GM23338 (cell line): ENCODE measurements around the gene EXTL1.
A peak's percentile ranks its signal among the peaks of the same experiment; 100 is the strongest.

ENCODE experiments used
- CREB1 ChIP-seq: fragments of 250-450 bp; sonication (Bioruptor Pico); IDR thresholded peaks from 2 replicates; pipeline ENCODE4 v1.5.0; 2020; ENCODE audit warnings: low read depth, mild to moderate bottlenecking, moderate library complexity
- EZH2 ChIP-seq: fragments of 200-600 bp; sonication (generic); IDR thresholded peaks from one replicate; pipeline ENCODE4 v1.8.0; 2017; ENCODE audit warnings: antibody characterized with exemption, mild to moderate bottlenecking, low read depth; ENCODE audit not compliant: unreplicated experiment
- EZH2phosphoT487 ChIP-seq: fragments of 200-600 bp; sonication (generic); IDR thresholded peaks from one replicate; pipeline ENCODE4 v1.8.1; 2018; ENCODE audit warnings: antibody characterized with exemption; ENCODE audit not compliant: unreplicated experiment
- JUNB ChIP-seq: IDR thresholded peaks from one replicate; pipeline ENCODE4 v1.6.1; 2016; ENCODE audit warnings: antibody characterized with exemption; ENCODE audit not compliant: unreplicated experiment
- NANOG ChIP-seq: IDR thresholded peaks from 2 replicates; pipeline ENCODE4 v1.6.1; 2016; ENCODE audit warnings: antibody characterized with exemption, borderline replicate concordance
- POLR2AphosphoS5 ChIP-seq: IDR thresholded peaks from 2 replicates; pipeline ENCODE4 v1.6.1; 2016; ENCODE audit warnings: antibody characterized with exemption, low read depth
- TF ChIP-seq, protein P1 (sequence below), 2 experiments: fragments of 200-600 bp in 1 of 2; sonication (generic) in 1 of 2; conservative IDR thresholded peaks; 2 replicates each; pipeline versions ENCODE4 v1.5.1 to v1.6.1; 2016 to 2017; ENCODE audit warnings: antibody characterized with exemption in 2 of 2, low read depth in 2 of 2, mild to moderate bottlenecking in 2 of 2, moderate library complexity in 1 of 2
- TF ChIP-seq, protein P2 (sequence below): IDR thresholded peaks from one replicate; pipeline ENCODE4 v1.6.1; 2018; ENCODE audit warnings: antibody characterized with exemption; ENCODE audit not compliant: unreplicated experiment

DNA sequence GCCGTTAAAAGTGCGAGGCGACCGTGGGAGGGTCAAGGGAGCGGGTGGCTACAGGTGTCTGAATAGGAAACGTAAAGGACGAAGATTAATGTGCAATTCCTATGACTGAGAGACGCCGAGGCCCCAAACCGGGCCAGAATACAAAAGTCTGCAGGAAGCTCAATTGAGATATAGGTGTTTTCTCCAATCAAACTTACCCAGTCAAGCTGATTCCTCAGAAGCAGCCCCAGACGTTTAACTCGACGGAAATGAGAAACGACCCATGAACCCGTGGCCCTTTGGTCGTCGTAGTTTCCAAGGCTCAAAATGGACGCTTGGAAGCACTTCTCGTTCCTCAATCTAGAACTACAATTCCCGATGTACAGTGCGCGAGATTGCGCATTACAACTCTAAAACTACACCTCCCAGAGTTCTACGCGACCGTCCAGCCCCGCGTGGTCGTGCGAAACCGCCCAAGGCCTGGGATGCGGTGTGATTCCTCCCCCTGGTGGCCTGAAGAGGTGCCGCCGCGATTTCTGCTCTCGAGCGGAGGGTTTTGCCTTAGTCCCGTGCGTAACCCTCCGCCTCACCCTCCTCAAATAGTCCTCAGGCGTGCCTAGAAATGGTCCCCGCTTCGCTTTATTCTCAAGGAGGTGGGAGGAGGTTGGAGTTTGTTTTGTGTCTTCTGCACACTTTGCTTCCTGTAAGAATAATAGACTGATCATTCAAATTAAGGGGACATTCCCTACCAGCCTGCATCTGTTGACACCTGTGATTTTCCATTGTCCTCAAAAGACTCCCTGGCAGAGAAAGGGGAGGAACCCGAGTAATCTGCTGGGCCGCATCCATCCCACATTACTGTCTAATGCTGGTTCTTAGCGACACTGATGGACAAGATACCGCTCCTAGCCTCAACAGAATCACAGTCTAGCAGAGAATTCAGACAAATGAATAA lies 23.5 kb upstream of the EXTL1 start, which contains the start of gene PAFAH2:
- TF ChIP-seq EZH2 = no peak
- TF ChIP-seq, protein P1, sequence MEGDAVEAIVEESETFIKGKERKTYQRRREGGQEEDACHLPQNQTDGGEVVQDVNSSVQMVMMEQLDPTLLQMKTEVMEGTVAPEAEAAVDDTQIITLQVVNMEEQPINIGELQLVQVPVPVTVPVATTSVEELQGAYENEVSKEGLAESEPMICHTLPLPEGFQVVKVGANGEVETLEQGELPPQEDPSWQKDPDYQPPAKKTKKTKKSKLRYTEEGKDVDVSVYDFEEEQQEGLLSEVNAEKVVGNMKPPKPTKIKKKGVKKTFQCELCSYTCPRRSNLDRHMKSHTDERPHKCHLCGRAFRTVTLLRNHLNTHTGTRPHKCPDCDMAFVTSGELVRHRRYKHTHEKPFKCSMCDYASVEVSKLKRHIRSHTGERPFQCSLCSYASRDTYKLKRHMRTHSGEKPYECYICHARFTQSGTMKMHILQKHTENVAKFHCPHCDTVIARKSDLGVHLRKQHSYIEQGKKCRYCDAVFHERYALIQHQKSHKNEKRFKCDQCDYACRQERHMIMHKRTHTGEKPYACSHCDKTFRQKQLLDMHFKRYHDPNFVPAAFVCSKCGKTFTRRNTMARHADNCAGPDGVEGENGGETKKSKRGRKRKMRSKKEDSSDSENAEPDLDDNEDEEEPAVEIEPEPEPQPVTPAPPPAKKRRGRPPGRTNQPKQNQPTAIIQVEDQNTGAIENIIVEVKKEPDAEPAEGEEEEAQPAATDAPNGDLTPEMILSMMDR (conservative IDR thresholded peaks at IDR 0.05; ENCODE audit: low read depth in 2 of 2) = peak; percentile 83 to 98
- peak; percentile 52 for TF ChIP-seq POLR2AphosphoS5
- TF ChIP-seq EZH2phosphoT487 = no peak
- TF ChIP-seq CREB1 = peak; percentile 85
- TF ChIP-seq JUNB = no peak
- no peak for TF ChIP-seq NANOG
- TF ChIP-seq, protein P2, sequence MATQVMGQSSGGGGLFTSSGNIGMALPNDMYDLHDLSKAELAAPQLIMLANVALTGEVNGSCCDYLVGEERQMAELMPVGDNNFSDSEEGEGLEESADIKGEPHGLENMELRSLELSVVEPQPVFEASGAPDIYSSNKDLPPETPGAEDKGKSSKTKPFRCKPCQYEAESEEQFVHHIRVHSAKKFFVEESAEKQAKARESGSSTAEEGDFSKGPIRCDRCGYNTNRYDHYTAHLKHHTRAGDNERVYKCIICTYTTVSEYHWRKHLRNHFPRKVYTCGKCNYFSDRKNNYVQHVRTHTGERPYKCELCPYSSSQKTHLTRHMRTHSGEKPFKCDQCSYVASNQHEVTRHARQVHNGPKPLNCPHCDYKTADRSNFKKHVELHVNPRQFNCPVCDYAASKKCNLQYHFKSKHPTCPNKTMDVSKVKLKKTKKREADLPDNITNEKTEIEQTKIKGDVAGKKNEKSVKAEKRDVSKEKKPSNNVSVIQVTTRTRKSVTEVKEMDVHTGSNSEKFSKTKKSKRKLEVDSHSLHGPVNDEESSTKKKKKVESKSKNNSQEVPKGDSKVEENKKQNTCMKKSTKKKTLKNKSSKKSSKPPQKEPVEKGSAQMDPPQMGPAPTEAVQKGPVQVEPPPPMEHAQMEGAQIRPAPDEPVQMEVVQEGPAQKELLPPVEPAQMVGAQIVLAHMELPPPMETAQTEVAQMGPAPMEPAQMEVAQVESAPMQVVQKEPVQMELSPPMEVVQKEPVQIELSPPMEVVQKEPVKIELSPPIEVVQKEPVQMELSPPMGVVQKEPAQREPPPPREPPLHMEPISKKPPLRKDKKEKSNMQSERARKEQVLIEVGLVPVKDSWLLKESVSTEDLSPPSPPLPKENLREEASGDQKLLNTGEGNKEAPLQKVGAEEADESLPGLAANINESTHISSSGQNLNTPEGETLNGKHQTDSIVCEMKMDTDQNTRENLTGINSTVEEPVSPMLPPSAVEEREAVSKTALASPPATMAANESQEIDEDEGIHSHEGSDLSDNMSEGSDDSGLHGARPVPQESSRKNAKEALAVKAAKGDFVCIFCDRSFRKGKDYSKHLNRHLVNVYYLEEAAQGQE = no peak
